Vagina (tissue), 2 donors: ENCODE results near the gene SNTN. TPM values are rescaled to one million over a fixed set of nuclear protein-coding genes. Genes with fewer than 3 reads are reported as not detected.

Experiments used
- DNase-seq, 2 donors: peaks; one replicate each; pipeline ENCODE4 v3.0.0-alpha.2; 2017; ENCODE audit errors: extremely low spot score in 2 of 2
- H3K27ac ChIP-seq: fragments of 200-600 bp; sonication (generic); one replicate; pipeline ENCODE4 v1.5.1; 2019
- H3K27me3 ChIP-seq: fragments of 200-600 bp; sonication (generic); one replicate; pipeline ENCODE4 v1.5.1; 2019
- H3K36me3 ChIP-seq, 2 donors: fragments of 200-600 bp; sonication (generic); one replicate each; pipeline ENCODE4 v1.5.1; 2017 to 2019
- H3K4me1 ChIP-seq: fragments of 200-600 bp; sonication (generic); one replicate; pipeline ENCODE4 v1.5.1; 2019
- H3K4me3 ChIP-seq, 2 donors: fragments of 200-600 bp; sonication (generic); 1 replicate in 1 of 2; 2 replicates in 1 of 2; pipeline ENCODE4 v1.5.1; 2016 to 2019
- H3K9me3 ChIP-seq: fragments of 200-600 bp; sonication (generic); one replicate; pipeline ENCODE4 v1.5.1; 2019
- CTCF ChIP-seq, 3 experiments: fragments of 450-650 bp in 2 of 3; fragments of 200-600 bp in 1 of 3; sonication (generic) in 1 of 3; IDR thresholded peaks; one replicate each; pipeline ENCODE4 v1.5.1; 2017 to 2019; ENCODE audit warnings: antibody characterized with exemption in 3 of 3, mild to moderate bottlenecking in 2 of 3, moderate library complexity in 2 of 3
- POLR2A ChIP-seq, 2 donors: fragments of 450-650 bp; IDR thresholded peaks; one replicate each; pipeline ENCODE4 v1.6.1; 2017; ENCODE audit warnings: antibody characterized with exemption in 2 of 2, mild to moderate bottlenecking in 2 of 2, moderate library complexity in 2 of 2
- POLR2AphosphoS5 ChIP-seq, 2 donors: sonication (generic); formaldehyde crosslinking; IDR thresholded peaks; one replicate each; pipeline ENCODE4 v1.9.0; 2017; ENCODE audit warnings: antibody characterized with exemption in 2 of 2, mild to moderate bottlenecking in 2 of 2, low read depth in 1 of 2; ENCODE audit not compliant: insufficient read depth in 1 of 2
- intact Hi-C: fragments of 100-400 bp; cut with DNase I; formaldehyde crosslinking; loops from one replicate; pipeline ENCODE4 v1.15.1; 2023
- total RNA-seq: library from RNA; depleted of rRNA; stranded (reverse); fragments of >200 nt; gene quantifications from one replicate; pipeline ENCODE4 v1.2.3, GENCODE V29; 2016

SNTN gene
- total RNA-seq: not detected

GRCh38 chr3:63652066-63652725, at the start of gene SNTN:
Gene SNTN, plus strand, starts transcription at chr3:63652675. Its CDS starts 13 bp downstream, at chr3:63652688.
- Histone ChIP-seq H3K9me3 (no peaks in the 10 kb centered on the region), H3K4me1 (no peaks in the 10 kb centered on the region), H3K27me3 (no peaks in the 10 kb centered on the region), H3K4me3 (no peak within 1 kb of the TSS), H3K36me3 (no peaks in the 10 kb centered on the region), H3K27ac (no peak within 1 kb of the TSS)
- no peak for DNase-seq
- no peak for TF ChIP-seq POLR2AphosphoS5 (IDR thresholded peaks at IDR 0.05; ENCODE audit: insufficient read depth in 1 of 2, low read depth in 1 of 2)
- no peak for TF ChIP-seq POLR2A (IDR thresholded peaks at IDR 0.05)
- TF ChIP-seq CTCF (IDR thresholded peaks at IDR 0.05): no peak
- intact Hi-C loops: no loop called here

- intact Hi-C loops: no loop called here
- Histone ChIP-seq H3K9me3 (no peaks in the 10 kb centered on the region), H3K36me3 (no peaks in the 10 kb centered on the region), H3K4me1 (no peaks in the 10 kb centered on the region), H3K4me3 (no peak overlapping the region), H3K27me3 (no peaks in the 10 kb centered on the region), H3K27ac (no peak overlapping the region)
- no peak for DNase-seq
- TF ChIP-seq POLR2A (IDR thresholded peaks at IDR 0.05): no peak
- TF ChIP-seq CTCF (IDR thresholded peaks at IDR 0.05): no peak
- no peak for TF ChIP-seq POLR2AphosphoS5 (IDR thresholded peaks at IDR 0.05; ENCODE audit: insufficient read depth in 1 of 2, low read depth in 1 of 2)
Observed at GRCh38 chr3:63607716-63608115, 44.8 kb upstream of the SNTN start.

- DNase-seq: no peak
- TF ChIP-seq POLR2AphosphoS5 (IDR thresholded peaks at IDR 0.05; ENCODE audit: insufficient read depth in 1 of 2, low read depth in 1 of 2) (no peak), CTCF (IDR thresholded peaks at IDR 0.05) (no peak), POLR2A (IDR thresholded peaks at IDR 0.05) (no peak)
- intact Hi-C loops: no loop called here
- H3K27me3 ChIP-seq: no peaks in the 10 kb centered on the region
- no peak overlapping the region for H3K27ac ChIP-seq
- no peaks in the 10 kb centered on the region for H3K36me3 ChIP-seq
- H3K4me1 ChIP-seq: no peaks in the 10 kb centered on the region
- H3K4me3 ChIP-seq: no peak overlapping the region
- H3K9me3 ChIP-seq: no peaks in the 10 kb centered on the region
Observed at GRCh38 chr3:63609408-63609807, 43.1 kb upstream of the SNTN start.

GRCh38 chr3:63609834-63610233, 42.6 kb upstream of the SNTN start:
- H3K27ac ChIP-seq: no peak overlapping the region

More at GRCh38 chr3:63609834-63610233, 42.6 kb upstream of the SNTN start:
- no peak for TF ChIP-seq POLR2AphosphoS5 (IDR thresholded peaks at IDR 0.05; ENCODE audit: insufficient read depth in 1 of 2, low read depth in 1 of 2)
- no peak for TF ChIP-seq POLR2A (IDR thresholded peaks at IDR 0.05)
- TF ChIP-seq CTCF (IDR thresholded peaks at IDR 0.05): no peak
- Histone ChIP-seq H3K27me3 (no peaks in the 10 kb centered on the region), H3K4me1 (no peaks in the 10 kb centered on the region), H3K4me3 (no peak overlapping the region), H3K9me3 (no peaks in the 10 kb centered on the region), H3K36me3 (no peaks in the 10 kb centered on the region)
- intact Hi-C loops: no loop called here
- no peak for DNase-seq
